Stimulated activated CD8-positive, alpha-beta memory T cell treated with anti-CD3 and anti-CD28 coated beads, Interleukin-12 subunit alpha, Interleukin-12 subunit beta, amount 100 ng/mL, for 24 hours (primary cell): ENCODE results near the gene SIGLEC7.

Experiments used
- DNase-seq: peaks from one replicate; pipeline ENCODE4 v3.0.0-alpha.2; 2020; ENCODE audit errors: extremely low read depth

Gene SIGLEC7

GRCh38 chr19:51168564-51169282 is 26.6 kb downstream of the SIGLEC7 start:
- no peak for DNase-seq

- DNase-seq = peak; percentile 25
Observed at GRCh38 chr19:51169283-51169918, 27.3 kb downstream of the SIGLEC7 start.

GRCh38 chr19:51172223-51172622 is 30.1 kb downstream of the SIGLEC7 start:
- DNase-seq = no peak

- no peak for DNase-seq
Observed at GRCh38 chr19:51173681-51174080, 31.6 kb downstream of the SIGLEC7 start.

- no peak for DNase-seq
Observed at GRCh38 chr19:51179256-51179655, 37.2 kb downstream of the SIGLEC7 start.

- DNase-seq = no peak
Observed at GRCh38 chr19:51181377-51181912, 39.3 kb downstream of the SIGLEC7 start.

GRCh38 chr19:51181913-51182419 is 39.9 kb downstream of the SIGLEC7 start:
- DNase-seq = no peak

- no peak for DNase-seq
Observed at GRCh38 chr19:51183629-51184028, 41.5 kb downstream of the SIGLEC7 start.

GRCh38 chr19:51185069-51185867 is 43.2 kb downstream of the SIGLEC7 start:
- no peak for DNase-seq

GRCh38 chr19:51185868-51186215 is 43.7 kb downstream of the SIGLEC7 start:
- no peak for DNase-seq

- no peak for DNase-seq
Observed at GRCh38 chr19:51186323-51186722, 44.2 kb downstream of the SIGLEC7 start.

- DNase-seq = no peak
Observed at GRCh38 chr19:51187395-51188226, 45.5 kb downstream of the SIGLEC7 start.

- no peak for DNase-seq
Observed at GRCh38 chr19:51188227-51188559, 46.1 kb downstream of the SIGLEC7 start.

- no peak for DNase-seq
Observed at GRCh38 chr19:51192689-51193088, 50.6 kb downstream of the SIGLEC7 start.

- DNase-seq = no peak
Observed at GRCh38 chr19:51194527-51195315, 52.6 kb downstream of the SIGLEC7 start.

GRCh38 chr19:51195316-51195586 is 53.1 kb downstream of the SIGLEC7 start:
- DNase-seq = no peak

- no peak for DNase-seq
Observed at GRCh38 chr19:51195616-51196015, 53.5 kb downstream of the SIGLEC7 start.

- DNase-seq = no peak
Observed at GRCh38 chr19:51196181-51196580, 54.1 kb downstream of the SIGLEC7 start.

- DNase-seq = no peak
Observed at GRCh38 chr19:51198641-51199040, 56.5 kb downstream of the SIGLEC7 start.

- DNase-seq = no peak
Observed at GRCh38 chr19:51200071-51200666, 58.1 kb downstream of the SIGLEC7 start.

GRCh38 chr19:51201712-51202111 is 59.6 kb downstream of the SIGLEC7 start:
- no peak for DNase-seq
